ENCODE results near the gene COL12A1.

Gene COL12A1

DNA sequence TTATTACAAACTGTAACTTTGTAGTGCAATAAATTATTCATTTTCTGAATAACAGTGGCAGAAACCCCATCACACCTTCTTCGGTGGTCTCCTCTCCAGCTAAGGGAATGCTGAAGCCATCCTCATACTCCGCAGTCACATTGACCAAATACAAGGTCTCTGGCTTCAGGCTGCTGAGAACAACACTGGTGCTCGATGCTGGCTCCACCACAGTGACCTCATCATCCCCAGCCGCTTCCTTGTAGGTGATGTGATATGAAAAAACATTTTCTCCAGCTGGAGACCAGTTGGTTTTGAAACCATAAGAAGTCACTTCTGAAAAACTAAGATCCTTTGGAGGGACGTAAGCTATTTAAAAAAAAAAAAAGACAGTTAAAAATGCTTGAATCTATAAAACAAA lies 25.0 kb downstream of the COL12A1 start:
- DNase-seq (ENCODE audit: low read depth in 2 of 2), result no peak

DNA sequence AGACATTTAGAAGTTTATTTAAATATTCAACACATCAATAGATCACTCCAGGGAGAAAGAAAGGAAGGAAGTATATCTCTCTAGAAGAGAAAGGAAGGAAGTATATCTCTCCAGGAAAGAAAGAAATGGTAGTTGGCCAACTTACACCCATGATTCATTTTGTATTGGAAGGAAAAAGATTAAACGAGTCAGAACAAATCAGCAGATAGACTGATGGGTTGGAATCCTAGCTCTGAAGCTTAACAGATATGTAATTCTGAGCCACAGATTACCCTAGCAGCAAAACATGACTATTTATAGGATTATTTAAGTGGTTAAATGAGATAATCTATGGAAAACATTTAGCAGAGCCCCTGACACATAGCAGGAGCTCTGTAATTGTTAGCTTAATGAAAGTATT lies 27.1 kb downstream of the COL12A1 start:
- DNase-seq (ENCODE audit: low read depth in 2 of 2), result no peak

DNA sequence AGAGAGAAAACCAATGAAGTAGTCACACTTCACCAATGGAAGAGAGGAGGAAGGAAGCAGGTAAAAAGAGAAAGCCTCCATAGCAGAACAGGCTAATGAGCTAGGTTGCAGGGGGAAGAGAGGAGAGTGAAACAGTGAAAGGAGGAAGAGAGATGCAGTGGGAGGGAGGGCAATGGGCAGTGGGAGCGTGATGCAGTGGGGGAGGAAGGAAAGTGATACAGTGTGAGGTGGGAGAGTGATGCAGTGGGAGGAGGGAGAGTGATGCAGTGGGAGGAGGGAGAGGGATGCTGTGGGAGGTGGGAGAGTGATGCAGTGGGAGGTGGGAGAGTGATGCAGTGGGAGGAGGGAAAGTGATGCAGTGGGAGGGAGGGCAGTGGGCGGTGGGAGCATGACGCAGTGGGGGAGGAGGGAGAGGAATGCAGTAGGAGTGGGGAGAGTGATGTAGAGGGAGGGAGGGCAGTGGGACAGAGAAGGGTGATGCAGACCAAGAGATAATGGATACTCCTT lies 29.7 kb downstream of the COL12A1 start:
- no peak for DNase-seq (ENCODE audit: low read depth in 2 of 2)

DNA sequence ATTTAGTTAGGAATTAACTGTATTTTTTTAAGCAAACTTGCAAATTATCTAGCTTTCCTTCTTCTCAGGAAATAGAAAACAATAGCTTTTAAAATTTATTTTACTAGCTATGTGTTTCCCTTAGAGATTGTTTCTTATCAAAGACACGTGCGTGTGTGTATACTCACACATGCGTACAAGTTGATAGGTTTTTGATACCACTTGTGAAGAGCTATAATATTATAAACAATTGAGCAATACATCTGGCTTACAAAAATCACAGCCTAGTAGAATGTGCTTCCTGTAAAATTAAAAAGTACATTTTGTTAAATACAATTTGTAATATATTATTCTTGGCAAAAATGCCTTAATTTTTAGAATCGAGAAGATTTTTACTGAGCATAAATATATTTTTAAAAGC lies 33.9 kb downstream of the COL12A1 start:
- DNase-seq (ENCODE audit: low read depth in 2 of 2), result no peak

DNA sequence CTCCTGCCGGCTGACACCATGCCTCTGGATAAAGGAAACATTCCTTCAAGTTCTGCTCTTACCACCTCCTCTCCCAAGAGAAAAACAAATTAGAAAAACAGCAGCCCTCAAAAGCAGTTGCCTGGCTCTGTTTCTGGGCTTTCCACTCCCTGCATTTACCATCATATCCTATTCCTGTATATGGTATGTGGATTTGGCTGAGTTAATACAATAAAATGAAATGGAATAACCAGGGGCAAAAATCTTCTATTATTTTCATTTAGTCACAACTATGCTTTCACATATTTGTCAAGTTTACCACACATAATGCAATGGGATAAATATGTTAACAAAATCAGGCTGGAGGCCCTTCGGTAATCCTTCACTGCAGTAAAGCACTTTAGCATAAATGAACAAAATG lies 34.3 kb downstream of the COL12A1 start:
- DNase-seq (ENCODE audit: low read depth in 2 of 2), result no peak

DNA sequence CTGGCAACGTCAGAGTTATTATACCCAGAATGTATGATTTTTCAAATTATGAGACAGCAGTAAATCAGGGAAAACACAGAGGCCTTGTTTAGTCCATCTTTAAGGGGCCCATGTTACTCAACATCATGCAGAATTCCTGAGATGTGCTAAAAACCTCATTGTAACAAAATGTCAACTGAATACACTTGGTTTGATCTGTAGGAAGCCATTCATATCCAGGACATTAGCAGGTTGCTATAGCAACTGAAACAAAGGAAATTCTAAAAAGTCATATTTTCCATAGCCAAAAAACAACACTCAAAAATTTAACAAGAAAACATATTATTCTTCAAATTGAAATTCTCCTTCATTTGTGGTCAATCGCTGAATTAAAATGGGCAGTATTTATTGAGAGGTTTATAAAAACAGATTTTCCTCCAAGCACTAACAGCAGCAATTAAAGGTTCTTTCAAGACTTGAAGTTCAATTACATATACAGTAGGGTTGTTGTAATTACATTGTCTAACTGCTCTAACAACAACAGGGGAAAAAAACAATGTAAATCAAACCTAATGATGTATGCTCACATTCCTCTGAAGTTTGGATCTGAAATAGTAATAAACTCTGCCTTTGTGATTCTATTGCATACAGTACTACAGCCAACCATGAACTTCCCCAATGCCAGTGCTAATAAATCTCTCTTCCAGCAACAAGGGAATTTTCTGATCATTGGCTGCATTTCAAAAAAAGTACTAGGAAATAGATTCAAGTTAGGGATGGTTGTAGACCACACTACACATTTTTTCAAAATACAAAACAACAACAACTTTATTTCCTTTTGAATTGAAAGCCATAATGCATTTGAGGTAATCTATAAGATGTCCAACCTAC lies 34.9 kb downstream of the COL12A1 start:
- DNase-seq (ENCODE audit: low read depth in 2 of 2), result no peak

DNA sequence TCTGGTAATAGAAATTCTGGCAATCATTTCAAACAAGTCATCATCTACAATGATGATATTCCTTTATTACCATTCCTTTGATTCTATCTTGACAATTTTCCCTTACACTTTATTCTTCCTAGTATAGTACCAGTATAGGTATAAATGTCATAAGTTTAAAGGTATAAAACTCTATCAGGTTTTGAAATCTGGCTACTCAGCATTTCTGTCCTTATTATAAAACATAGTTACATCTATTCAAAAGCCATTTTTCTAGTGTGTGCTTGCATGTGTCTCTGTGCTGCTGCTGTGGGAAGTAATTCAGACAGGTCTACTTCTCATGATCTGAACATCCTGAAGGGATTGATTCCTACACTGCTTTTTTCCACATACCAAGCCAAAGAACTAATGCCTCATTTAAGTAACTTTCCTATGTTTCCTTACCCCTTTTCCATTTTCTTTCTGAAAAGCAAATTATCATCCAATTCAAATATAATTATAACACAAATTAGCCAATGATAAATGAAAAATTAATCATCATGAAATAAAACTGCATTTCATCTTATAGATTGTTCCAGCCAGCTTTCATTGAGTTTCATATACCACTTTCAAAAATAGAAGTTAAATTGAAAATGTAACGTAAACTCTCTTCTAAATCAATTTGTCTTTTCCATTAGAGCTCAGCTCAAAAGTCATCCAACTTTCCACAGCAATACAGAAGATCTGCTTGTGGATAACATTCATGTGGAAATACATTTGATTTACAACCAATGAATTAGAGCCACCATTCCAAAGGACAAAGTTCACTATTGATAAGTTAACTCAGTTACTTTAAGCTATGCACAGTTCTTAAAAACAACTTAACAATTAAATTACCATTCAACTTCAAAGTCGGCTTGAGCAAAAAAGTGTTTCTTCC lies 35.9 kb downstream of the COL12A1 start:
- no peak for DNase-seq (ENCODE audit: low read depth in 2 of 2)

DNA sequence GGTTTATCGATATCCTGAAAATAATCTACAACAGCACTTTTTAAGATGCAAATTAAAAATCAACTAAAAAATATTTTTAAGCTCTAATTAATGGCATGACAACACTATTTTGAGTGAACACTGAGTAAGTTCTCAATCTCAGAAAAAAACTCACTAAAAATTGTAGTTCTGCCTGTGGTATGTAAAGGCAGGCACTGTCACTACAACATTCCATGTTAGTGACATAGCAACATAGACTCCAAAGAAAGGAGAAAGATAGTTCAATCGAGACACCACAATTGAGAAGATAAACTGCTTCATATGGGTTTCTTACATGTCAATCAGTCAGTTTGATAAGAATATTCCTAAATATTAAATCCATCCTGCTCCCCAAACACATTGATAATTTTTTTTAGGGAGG lies 38.0 kb downstream of the COL12A1 start:
- no peak for DNase-seq (ENCODE audit: low read depth in 2 of 2)

DNA sequence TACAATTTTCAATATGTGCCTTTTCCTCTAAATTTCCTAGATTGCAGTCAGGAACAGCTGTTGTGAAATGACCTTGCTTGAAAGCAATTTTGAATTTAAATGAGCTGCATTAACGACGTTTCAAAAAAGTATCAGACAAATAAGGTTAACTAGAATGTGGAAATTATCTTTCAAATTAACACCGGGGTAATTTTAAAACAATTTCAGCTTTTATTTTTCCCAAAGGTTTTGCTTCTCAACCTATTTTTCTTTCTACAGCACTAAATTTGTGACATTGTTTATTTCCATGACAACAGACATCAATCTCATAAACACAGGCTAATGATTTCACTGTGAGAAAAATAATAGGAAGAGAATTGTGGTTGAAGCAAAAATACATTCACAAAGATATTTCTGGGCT lies 38.5 kb downstream of the COL12A1 start:
- DNase-seq (ENCODE audit: low read depth in 2 of 2), result no peak

DNA sequence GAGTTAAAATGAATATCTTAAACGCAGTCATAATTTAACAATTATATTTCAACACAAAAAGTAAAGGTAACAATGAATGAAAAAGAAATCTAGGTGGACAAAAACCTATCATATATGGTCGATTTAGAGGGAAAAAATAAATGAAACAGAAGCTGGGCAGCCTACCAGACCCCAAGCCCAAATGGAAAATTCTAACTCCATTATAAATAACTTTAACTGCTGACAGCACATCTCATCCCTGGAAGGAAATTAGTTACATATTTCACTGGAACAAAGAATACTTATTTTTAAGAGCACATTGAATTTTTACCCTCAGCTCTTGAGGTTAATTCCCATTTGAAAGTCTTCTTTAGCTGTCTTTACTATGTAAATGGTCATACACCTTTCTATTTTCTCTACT lies 39.1 kb downstream of the COL12A1 start:
- DNase-seq (ENCODE audit: low read depth in 2 of 2), result no peak

DNA sequence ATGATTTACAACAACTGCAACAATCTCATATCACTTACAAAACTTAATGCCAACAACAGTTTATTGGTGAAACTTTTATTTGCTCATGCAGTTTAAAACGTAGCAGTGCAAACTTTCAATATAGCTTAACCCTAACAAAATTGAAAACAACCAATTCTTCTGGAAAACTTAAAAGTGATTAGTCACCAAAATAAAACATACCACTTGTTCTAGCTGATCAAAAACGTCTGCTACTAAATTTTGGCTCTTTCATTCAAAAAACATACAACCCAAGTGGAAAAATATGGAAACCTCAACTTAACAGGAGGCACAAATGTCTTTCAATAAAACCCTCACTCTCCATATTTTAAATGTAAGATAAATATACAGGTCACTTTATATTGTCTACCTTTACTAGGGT lies 39.6 kb downstream of the COL12A1 start:
- DNase-seq (ENCODE audit: low read depth in 2 of 2), result no peak

DNA sequence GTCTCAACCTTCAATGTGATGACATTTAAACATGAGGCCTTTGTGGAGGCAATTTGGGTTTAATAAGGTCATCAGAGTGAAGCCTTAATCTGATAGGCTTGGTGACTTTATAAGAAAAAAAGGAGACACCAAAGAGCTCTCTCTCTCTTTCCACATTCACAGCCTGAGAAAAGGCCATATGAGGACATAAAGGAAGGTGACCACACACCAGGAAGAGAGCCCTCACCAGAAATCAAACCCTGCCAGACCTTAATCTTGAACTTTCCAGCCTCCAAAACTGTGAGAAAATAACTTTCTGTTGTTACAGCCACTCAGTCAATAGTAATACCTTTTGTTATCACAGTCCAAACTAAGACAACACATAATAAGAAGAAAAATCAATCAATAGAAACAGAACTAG lies 47.7 kb downstream of the COL12A1 start:
- no peak for DNase-seq (ENCODE audit: low read depth in 2 of 2)

DNA sequence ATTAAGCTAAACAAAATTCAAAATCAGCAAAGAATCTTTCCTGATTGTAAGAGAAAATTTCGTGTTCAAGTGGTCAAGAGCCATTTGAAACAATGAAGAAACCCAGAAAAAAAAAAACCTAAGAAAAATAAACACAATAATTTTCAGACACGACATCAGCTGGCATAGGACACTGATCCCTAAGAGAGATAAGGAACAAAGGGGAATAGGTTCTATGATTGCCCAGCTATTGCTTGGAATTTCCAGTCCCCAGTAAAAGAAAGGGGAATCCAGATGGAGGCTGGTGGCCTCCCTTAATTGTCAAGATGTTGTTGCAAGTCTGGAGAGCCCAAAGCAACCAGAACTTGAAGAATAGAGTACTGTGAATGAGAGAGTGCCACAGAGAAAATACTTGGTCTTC lies 48.5 kb downstream of the COL12A1 start:
- DNase-seq (ENCODE audit: low read depth in 2 of 2), result no peak

DNA sequence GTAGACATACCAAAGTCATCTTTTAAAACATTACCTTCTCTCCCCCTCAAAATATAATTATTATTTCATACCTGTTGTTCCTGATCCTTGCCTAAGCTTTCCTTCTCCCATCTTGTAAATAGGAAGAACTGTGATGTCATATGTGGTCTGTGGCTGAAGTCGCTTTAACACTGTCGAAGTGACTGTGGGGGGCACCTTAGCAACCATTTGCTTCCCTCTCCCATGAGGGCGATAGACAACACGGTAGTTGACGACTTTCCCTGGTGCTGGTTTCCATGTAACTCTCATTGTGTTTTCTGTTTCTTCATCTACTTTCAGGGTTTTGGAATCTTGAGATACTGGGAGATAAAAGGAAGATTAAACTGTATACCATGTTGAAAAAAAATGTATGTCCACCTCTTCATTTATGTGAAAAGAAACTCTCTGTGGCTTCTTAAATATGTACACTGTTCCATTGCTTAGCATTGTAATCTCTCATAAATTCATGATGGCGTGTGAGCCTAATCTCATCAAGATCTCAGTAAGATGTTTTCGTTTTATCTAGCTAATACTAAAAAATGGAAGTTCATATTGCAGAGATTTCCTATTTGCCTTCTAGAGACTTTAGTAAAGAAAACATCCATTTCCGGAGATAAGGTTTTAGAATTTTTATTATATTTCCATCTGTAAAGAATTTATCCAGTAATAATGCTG lies 49.5 kb downstream of the COL12A1 start:
- no peak for DNase-seq (ENCODE audit: low read depth in 2 of 2)

DNA sequence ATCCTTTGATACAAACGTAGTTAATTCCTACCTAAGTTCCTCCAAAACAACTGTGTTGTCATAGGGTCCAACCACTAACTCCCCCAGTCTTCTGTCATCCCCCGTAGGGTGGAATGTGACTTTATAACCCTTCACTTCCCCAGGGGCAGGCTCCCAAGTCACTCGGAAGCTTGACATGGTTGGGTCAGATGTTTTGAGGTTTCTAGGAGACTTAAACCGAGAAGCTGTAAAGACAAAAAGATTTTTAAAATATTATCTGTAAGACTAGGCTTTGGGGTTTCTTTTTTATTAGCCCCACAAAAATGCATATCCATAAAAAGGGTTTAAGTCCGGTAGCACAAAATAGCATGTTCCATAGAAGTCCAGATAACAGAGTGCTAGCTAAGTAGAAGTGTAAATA lies 50.2 kb downstream of the COL12A1 start:
- DNase-seq (ENCODE audit: low read depth in 2 of 2), result no peak

DNA sequence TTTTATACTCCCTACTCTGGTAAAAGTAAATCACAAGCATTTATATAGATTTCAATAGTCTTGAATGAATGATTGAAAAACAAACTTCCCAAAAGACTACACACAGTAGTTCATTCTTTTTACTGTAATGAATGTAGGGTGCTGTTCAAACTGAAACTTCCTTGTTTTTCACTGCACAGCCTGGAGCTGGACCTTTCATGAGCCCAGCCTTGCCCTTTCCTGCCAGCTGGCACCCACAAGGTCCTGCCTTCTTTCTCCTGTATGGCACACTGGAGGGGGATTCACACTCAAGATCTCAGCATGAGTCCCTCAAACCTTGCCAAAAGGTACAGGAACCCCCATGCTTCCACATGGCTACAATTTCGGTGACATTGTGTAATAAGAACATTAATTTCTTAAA lies 50.9 kb downstream of the COL12A1 start:
- no peak for DNase-seq (ENCODE audit: low read depth in 2 of 2)

DNA sequence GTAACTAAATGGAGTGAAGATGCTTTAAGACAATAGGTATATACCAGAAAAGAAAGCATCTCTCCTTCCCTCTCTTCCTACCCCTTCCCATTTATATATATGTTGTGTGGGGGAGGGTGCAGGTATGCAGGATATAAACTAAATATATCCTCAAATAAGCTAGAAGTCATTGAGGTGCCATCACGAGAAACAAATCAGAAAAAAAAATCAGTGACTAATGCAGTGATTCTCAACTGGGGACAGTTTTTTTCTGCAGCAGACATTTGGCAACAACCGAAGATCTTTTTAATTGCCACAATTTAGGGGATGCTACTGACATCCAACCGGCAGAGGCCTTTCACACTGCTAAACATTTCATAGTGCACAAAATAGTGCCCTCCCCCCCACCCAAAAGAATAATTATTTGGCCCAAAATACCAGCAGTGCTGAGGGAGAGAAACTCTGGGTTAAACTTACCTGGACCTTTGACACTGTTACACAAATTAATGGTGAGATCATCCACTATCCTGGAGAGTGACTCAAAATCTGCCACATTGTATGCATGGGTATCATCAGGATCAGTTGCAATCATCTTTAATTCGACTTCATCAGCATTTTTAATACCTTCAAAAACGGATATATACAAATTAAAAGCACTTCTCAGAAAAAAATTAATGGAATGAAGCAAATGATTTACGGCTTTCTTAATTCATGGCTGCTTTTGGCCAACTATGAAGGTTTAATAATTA lies 55.0 kb downstream of the COL12A1 start:
- DNase-seq (ENCODE audit: low read depth in 2 of 2), result no peak

DNA sequence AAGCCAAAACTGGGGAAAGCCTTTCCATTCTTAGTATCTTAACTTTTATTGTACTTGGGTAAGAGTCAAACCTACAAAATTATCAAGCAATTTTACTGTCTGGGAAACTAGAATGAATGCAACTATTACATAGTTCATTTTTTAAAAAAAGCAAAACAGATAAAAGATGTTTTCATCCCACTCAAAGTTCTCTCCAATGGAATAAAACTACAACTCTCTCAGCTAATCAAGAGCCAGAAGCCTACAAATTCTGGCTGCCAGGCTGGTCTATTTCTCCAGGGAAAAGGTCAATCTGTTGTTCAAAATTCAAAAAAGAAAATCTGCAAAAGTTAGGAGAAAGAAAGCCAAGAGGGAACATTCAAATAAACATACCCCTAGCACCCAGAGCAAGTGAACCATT lies 56.2 kb downstream of the COL12A1 start:
- no peak for DNase-seq (ENCODE audit: low read depth in 2 of 2)

DNA sequence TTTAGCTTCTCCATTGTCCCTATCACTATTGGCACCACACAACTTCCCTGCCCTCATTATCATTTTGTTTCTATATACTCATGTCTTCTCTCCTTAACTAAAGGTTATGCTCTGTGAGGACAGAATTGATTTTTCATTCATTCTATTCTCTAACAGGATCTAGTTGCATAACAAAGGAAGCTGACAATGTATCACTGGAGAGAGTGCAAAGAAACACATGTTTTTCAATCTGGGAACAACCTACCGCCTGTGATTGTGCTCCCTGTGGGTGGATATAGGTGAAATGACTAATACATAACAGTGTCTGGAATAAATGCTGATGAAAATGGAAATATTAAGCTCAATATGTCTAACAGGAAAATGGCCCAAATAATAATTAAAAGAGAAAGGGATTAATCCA lies 56.6 kb downstream of the COL12A1 start:
- DNase-seq (ENCODE audit: low read depth in 2 of 2), result no peak

DNA sequence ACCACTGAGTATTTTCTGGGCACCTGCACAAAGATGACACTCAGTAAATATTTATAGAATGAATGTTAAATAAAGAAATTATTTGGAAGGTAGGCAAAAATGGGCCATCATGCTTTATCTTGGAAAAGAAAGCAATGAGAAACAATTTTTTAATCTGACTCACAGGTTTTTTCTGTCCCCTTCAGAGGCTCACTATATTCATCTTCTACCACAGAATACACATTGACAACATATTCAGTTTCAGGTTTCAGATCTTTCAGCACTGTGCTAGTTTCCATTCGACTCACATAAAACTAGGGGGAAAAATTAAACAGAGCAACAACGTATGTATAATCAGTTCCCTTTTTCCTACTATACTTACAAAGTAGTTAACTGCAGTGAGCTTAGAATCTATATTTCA lies 58.3 kb downstream of the COL12A1 start:
- DNase-seq (ENCODE audit: low read depth in 2 of 2), result no peak

DNA sequence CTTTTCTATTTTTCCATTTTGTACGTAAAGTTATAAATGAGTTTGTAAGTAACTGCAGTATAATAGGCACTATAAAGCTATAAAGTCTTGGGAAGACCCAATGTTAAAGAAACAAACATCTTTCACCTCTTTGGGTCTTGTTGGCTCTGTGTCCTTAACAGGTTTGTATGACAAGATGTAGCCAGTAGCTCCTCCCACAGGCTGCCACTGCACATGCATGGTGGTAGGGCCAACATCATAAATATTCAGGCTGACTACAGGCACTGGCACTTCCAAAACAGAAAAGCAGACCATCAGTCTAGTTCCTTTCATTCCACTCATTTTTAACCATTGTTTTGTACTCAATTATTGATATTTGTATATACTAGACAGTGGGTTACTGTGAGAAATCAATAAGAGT lies 59.9 kb downstream of the COL12A1 start:
- DNase-seq (ENCODE audit: low read depth in 2 of 2), result no peak

DNA sequence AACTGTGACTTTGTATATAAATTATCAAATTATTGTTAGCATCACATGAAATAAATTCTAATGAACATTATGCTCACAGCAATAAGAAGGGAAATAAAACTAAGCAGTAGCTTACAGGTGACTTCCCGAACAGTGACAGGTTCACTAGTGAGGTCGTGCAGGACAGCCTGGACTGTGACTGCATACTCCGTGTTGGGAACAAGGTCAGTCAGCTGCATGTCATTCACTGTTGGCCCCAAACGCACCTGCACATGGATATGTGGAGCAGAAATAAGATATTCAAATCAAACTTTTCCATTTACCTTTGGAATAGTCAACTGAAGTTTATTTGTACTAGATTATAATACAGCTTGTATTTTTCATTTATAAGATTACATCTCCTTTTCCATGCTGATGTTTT lies 60.6 kb downstream of the COL12A1 start:
- DNase-seq (ENCODE audit: low read depth in 2 of 2), result no peak

All from stimulated activated CD8-positive, alpha-beta memory T cell treated with anti-CD3 and anti-CD28 coated beads, Interleukin-2, amount 100 ng/mL, for 48 hours (primary cell).